GM18909 (cell line): Measurements from ENCODE around the gene TBK1.
"Not testable (repeated sequence)": the region's sequence is repeated elsewhere in the genome, so short reads cannot be mapped to it uniquely, and the experiment has no call there.

ENCODE experiments used
- ATAC-seq: cut with Tn5 transposase; IDR thresholded peaks from one replicate; pipeline ENCODE4 v1.9.1; 2021; ENCODE audit warnings: mild to moderate bottlenecking; ENCODE audit not compliant: unreplicated experiment, poor library complexity

The TBK1 gene

GRCh38 chr12:64493513-64493912, 41.6 kb downstream of the TBK1 start:
- no peak for ATAC-seq

- no peak for ATAC-seq
These were observed 43.2 kb downstream of the TBK1 start for GRCh38 chr12:64494998-64495729.

GRCh38 chr12:64496839-64497400, 45.0 kb downstream of the TBK1 start:
- ATAC-seq: no peak

- ATAC-seq: no peak
These were observed 45.6 kb downstream of the TBK1 start for GRCh38 chr12:64497484-64497883.

- no peak for ATAC-seq
These were observed 46.0 kb downstream of the TBK1 start for GRCh38 chr12:64497903-64498302.

GRCh38 chr12:64500394-64500793, 48.5 kb downstream of the TBK1 start:
- ATAC-seq: no peak

GRCh38 chr12:64501486-64501885, 49.6 kb downstream of the TBK1 start:
- ATAC-seq: no peak

- no peak for ATAC-seq
These were observed 55.0 kb downstream of the TBK1 start for GRCh38 chr12:64506955-64507354.

- no peak for ATAC-seq
These were observed 58.7 kb downstream of the TBK1 start for GRCh38 chr12:64510667-64511066.

GRCh38 chr12:64518396-64518795, 66.5 kb downstream of the TBK1 start:
- ATAC-seq: no peak

GRCh38 chr12:64521833-64522232, 69.9 kb downstream of the TBK1 start:
- no peak for ATAC-seq

- no peak for ATAC-seq
These were observed 70.4 kb downstream of the TBK1 start for GRCh38 chr12:64522316-64522715.

- no peak for ATAC-seq
These were observed 70.9 kb downstream of the TBK1 start for GRCh38 chr12:64522807-64523206.

GRCh38 chr12:64523565-64524444, 71.9 kb downstream of the TBK1 start:
- not testable (repeated sequence) for ATAC-seq

- ATAC-seq: no peak
These were observed 73.7 kb downstream of the TBK1 start for GRCh38 chr12:64525461-64526160.

GRCh38 chr12:64526859-64527258, 74.9 kb downstream of the TBK1 start:
- no peak for ATAC-seq

- ATAC-seq: no peak
These were observed 76.7 kb downstream of the TBK1 start for GRCh38 chr12:64528616-64529015.

GRCh38 chr12:64530566-64530965, 78.6 kb downstream of the TBK1 start:
- ATAC-seq: no peak

- no peak for ATAC-seq
These were observed 79.9 kb downstream of the TBK1 start for GRCh38 chr12:64531665-64532334.

GRCh38 chr12:64532734-64533351, 80.9 kb downstream of the TBK1 start:
- no peak for ATAC-seq
